CD1c-positive myeloid dendritic cell (primary cell): ENCODE measurements around the gene EBF4.

Source experiments
- DNase-seq: peaks from one replicate; pipeline ENCODE4 v3.0.0-alpha.2; 2016; ENCODE audit errors: extremely low spot score

Gene EBF4

DNA sequence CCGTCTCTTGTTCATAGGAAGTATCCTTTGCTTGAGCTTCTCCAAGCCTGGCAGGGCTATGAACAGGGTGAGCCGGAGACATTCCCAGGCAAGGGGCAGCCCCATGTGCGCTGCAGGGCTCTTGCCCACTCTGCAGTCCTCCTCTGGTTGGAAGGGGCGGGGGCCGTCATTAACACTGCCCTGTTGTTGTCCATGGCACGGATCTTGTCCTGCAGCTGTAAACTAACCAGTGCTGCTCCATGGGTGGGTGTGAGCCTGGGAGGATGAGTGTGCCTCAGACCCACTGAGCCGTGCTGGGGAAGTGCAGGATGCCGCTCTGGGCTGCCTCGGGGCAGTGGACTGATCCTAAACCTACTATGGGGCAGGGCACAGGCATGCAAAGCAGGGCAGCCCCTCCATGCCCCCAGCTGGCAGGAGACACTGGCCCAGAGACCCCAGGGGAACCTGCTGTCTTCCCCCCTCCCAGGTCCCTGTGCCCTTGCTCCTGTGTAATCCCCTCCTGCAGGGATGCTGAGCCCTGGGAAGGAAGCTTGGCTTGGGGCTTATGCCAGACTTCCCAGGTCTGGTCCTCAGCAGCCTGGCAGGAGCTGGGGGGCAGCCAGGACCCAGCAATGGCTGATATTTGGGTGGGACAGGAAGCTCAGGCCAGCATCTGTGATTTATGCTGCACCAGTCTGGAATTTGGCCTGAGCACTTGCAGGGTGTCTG is 8.5 kb downstream of the EBF4 start:
- no peak for DNase-seq

GRCh38 chr20:2701671-2702081 is 9.1 kb downstream of the EBF4 start:
- no peak for DNase-seq

DNA sequence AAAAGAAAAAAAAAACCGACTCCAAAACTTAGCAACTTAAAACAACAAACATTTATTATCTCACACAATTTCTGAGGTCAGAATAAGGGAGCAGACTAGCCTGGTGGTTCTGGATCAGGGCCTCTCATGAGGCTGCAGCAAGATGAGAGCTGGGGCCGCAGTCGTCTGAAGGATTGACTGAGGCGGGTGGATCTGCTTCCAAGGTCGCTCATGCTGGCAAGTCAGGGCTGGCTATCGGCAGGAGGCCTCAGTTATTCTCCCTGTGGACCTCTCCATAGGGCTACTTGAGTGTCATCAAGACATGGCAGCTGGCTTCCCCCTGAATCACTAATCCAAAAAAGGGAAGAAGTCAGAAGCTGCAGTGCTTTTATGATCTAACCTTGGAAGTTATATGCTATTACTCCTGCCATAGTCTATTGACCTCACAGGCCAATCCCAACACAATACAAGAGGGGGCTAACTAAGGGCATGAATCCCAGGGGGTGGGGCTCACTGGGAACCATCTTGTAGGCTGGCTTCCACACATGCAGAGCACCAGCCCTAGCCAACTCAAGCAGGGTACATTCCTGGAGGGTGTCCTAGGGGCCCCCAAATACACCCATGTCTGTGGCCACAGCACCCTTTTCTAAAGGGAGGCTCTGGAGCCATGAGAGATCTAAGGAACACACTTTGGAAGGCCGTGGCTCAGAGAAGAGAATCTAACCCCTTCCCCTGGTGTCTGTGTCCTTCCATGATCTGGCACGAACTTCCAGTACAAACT is 11.3 kb downstream of the EBF4 start:
- DNase-seq = no peak

DNA sequence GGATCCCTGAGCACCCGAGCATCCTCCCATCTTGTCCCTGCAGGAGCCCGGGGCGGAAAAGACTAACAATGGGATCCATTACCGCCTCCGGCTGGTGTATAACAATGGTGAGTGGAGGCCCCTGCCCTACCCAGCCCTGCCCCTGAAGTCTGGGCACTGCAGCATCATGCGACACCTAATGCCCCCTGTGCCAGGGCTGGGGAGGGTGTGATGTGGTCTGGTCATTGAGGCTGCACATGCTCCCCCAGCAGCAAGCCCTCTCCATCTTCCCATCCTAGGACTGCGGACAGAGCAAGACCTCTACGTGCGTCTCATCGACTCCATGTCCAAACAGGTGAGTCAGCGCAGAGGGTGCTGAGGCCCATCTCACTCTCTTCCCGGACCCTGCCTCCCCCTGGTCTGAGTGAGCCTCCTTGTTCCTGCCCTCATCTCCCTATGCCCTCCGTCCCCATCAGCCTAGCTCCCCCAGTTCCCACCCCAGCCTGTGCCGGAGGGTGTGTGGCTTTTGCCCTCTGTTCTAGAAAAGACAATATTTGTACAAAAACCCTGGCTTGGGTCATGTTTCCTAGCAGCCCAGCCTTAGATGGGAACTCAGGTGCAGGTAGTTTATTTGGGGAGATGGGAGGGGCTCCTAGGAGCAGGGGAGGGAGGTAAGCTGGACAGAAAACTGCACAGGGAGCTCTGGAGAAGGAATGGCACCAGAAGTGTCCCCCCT is 13.5 kb downstream of the EBF4 start:
- DNase-seq = no peak

GRCh38 chr20:2706688-2707352 is 14.2 kb downstream of the EBF4 start:
- DNase-seq = peak; percentile 1

- DNase-seq = no peak
These were observed 14.9 kb downstream of the EBF4 start for GRCh38 chr20:2707353-2708072.

- no peak for DNase-seq
These were observed 15.5 kb downstream of the EBF4 start for GRCh38 chr20:2708073-2708415.

- no peak for DNase-seq
These were observed 16.1 kb downstream of the EBF4 start for GRCh38 chr20:2708665-2709064.

DNA sequence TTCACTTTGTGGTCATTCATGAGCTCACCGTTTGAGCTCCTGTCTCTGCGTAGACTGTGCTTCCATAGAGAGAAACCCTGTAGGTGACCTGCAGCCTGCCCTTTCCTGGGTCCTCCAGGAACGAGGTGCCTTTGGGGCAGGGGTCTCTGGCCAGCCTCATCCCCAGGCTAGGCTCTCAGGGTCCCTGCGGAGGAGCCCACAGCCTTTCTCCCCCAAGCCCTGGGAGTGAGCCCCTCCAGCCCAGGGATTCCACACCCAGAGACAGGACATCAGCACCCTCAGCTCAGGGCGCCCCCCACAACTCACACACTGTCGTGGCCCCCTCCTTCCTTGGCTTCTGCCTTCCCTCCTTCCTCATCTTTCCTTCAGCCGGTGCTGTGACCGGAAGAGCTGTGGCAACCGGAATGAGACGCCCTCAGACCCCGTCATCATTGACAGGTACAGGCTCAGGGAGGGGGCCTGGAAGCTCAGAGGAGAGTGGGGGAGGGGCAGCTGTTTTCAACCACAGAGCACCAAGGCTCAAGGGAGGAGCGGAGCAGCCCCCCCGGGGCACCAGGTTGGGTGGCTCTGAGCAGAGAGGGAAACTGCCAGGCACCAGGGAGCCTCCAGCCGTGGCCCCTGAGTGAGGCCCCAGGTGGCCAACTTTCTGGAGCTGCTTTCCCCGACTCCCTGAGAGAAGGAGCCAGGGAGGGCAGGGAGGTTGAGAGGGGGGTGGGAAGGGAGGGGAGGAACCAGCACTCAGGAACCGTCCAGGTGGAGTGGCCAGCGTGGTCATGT is 16.8 kb downstream of the EBF4 start:
- DNase-seq = no peak

- DNase-seq = peak; percentile 32
These were observed 20.7 kb downstream of the EBF4 start for GRCh38 chr20:2713285-2713684.

GRCh38 chr20:2729251-2729713 is 36.7 kb downstream of the EBF4 start:
- peak; percentile 32 for DNase-seq

DNA sequence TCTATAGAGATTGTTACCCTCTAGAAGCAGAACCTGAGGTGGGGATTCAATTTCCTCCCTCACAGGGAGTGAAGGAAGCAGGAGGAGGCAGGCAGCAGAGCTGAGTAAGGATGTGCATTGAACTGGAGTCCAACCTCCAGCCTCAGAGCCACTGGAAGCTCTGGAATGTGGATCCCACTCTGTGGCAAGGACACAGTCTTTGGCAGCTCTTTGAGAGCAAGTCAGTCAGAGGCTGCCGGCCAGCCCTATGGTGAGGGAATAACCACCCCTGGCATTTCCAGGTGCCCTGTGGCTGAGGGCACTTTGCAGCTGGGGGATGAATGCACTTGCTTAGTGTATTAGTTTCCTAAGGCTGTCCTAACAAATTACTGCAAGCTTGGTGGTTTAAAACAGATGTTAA is 37.2 kb downstream of the EBF4 start:
- no peak for DNase-seq

DNA sequence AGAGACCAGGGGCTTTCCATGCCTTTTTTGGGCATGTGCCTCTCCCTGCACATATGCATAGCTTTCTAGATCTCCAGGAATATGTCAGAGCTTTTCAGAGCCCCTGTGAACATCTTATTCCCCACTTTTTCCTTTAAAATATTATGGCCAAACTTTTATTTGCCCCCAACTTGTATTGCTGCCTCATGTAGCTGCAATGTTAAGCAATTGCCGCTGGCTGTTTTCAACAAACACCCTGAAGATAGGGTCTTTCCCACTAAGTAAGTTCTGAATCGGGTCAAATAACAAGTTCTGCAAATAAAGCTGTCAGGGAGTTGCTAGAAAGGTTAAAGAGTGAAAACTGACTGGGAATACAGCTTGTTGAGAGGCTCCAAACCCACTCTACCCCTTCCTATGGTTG is 42.3 kb downstream of the EBF4 start:
- no peak for DNase-seq

- no peak for DNase-seq
These were observed 43.9 kb downstream of the EBF4 start for GRCh38 chr20:2736441-2736840.

DNA sequence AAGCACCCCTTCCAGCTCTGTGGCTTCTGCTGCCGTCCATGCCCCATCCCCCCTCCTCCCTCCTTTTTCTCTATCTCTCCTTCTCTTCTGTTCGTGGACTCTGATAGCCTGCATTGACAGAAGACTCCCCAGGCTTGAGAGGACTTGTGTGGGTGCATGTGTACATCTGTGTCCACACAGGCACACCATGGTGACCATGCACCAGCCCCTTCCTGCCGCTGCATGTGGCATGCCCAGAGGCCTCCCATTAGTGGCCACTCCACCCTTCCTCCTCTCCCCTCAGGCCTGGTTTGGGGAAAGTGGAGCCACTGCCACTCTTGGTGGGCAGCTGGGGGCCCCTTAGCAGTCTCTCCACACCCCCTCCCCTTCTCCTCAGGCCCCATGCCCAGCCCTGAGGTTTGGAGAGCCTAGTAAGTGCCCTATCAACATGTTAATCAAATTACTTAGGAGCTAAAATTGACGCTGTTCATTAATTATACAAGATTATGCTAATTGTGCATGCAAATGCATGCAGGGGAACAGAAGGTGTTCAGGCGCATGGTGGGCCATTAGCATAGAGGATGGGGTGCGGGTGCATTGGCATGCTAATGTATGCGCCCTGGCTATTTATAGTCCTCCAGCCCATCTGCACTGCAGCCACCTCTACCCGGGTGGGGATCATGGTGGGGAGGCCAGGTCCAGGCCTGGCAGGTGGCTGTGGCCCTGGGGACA is 45.9 kb downstream of the EBF4 start:
- DNase-seq = no peak

- DNase-seq = no peak
These were observed 46.4 kb downstream of the EBF4 start for GRCh38 chr20:2739042-2739398.

- no peak for DNase-seq
These were observed 48.1 kb downstream of the EBF4 start for GRCh38 chr20:2740702-2741101.

DNA sequence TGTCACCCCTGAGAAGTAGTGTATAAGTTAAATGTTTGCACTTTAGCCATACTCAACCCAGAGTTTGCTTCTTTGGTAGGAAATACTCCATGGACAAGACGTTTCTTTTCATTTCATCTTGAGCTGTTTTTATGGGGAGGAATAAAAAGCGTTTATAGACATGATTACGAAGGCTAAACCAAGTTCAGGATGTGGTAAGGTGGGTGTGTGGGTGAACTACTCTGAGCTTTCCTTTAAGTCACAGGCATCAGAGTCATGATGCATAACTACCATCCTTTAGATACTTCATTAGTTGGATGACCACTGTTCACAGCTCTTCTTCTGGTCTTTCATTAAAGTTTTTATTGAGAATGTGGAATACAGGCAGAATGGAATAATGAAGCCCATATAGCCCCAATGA is 48.9 kb downstream of the EBF4 start:
- DNase-seq = peak; percentile 9

GRCh38 chr20:2741881-2742280 is 49.3 kb downstream of the EBF4 start:
- DNase-seq = no peak

- DNase-seq = no peak
These were observed 49.9 kb downstream of the EBF4 start for GRCh38 chr20:2742431-2742830.
